Osteocyte (in vitro differentiated cells): ENCODE measurements around the gene CCDC134. TPM values are rescaled to one million over a fixed set of nuclear protein-coding genes. Genes with fewer than 3 reads are reported as not detected.
"Not testable (repeated sequence)": the region's sequence is repeated elsewhere in the genome, so short reads cannot be mapped to it uniquely, and the experiment has no call there.

ENCODE experiments used
- DNase-seq: peaks from one replicate; pipeline ENCODE4 v3.0.0; 2021; ENCODE audit warnings: mixed read lengths; ENCODE audit not compliant: unreplicated experiment; ENCODE audit errors: extremely low spot score
- H3K27ac Mint-ChIP-seq: one replicate; pipeline ENCODE4 v1.8.0; 2021; ENCODE audit warnings: mild to moderate bottlenecking, mixed read lengths; ENCODE audit not compliant: unreplicated experiment
- H3K27me3 Mint-ChIP-seq: one replicate; pipeline ENCODE4 v1.8.0; 2021; ENCODE audit warnings: mixed read lengths; ENCODE audit not compliant: unreplicated experiment
- H3K36me3 Mint-ChIP-seq: one replicate; pipeline ENCODE4 v1.8.0; 2021; ENCODE audit warnings: mixed read lengths; ENCODE audit not compliant: unreplicated experiment
- H3K4me1 Mint-ChIP-seq: one replicate; pipeline ENCODE4 v1.8.0; 2021; ENCODE audit warnings: mixed read lengths; ENCODE audit not compliant: unreplicated experiment
- H3K4me3 Mint-ChIP-seq: one replicate; pipeline ENCODE4 v1.8.0; 2021; ENCODE audit warnings: mild to moderate bottlenecking, moderate library complexity, mixed read lengths; ENCODE audit not compliant: unreplicated experiment
- H3K9me3 Mint-ChIP-seq: one replicate; pipeline ENCODE4 v1.8.0; 2021; ENCODE audit warnings: mixed read lengths; ENCODE audit not compliant: unreplicated experiment
- CTCF ChIP-seq: fragments of 200-600 bp; sonication (generic); IDR thresholded peaks from 2 replicates; pipeline ENCODE4 v1.5.0; 2021; ENCODE audit warnings: antibody characterized with exemption, mild to moderate bottlenecking, moderate library complexity
- total RNA-seq: library from RNA; stranded (reverse); gene quantifications from 2 replicates; pipeline ENCODE4 v1.2.1, GENCODE V29; 2021

Gene CCDC134
- total RNA-seq, 1 donor from 2014 or later = 7.8 TPM

GRCh38 chr22:41857860-41858199 is 57.4 kb downstream of the CCDC134 start:
- peak overlapping the region; percentile 77 for H3K27ac Mint-ChIP-seq
- H3K4me3 Mint-ChIP-seq = no peak overlapping the region
- DNase-seq = no peak
- H3K27me3 Mint-ChIP-seq = no peaks in the 10 kb centered on the region
- H3K36me3 Mint-ChIP-seq = no peaks in the 10 kb centered on the region
- H3K4me1 Mint-ChIP-seq = peaks cover 65% of the 10 kb centered on the region
- TF ChIP-seq CTCF = no peak
- H3K9me3 Mint-ChIP-seq = no peaks in the 10 kb centered on the region

GRCh38 chr22:41862160-41862529 is 61.7 kb downstream of the CCDC134 start:
- TF ChIP-seq CTCF = no peak
- Mint-ChIP-seq H3K9me3 (no peaks in the 10 kb centered on the region), H3K27ac (peak overlapping the region; percentile 48), H3K4me3 (no peak overlapping the region), H3K27me3 (no peaks in the 10 kb centered on the region), H3K36me3 (no peaks in the 10 kb centered on the region), H3K4me1 (peaks cover 51% of the 10 kb centered on the region)
- no peak for DNase-seq

GRCh38 chr22:41862530-41863266 is 62.2 kb downstream of the CCDC134 start:
- H3K4me1 Mint-ChIP-seq = peaks cover 46% of the 10 kb centered on the region
- peak overlapping the region; percentile 48 for H3K27ac Mint-ChIP-seq
- no peaks in the 10 kb centered on the region for H3K9me3 Mint-ChIP-seq
- DNase-seq = no peak
- H3K36me3 Mint-ChIP-seq = no peaks in the 10 kb centered on the region
- no peak overlapping the region for H3K4me3 Mint-ChIP-seq
- no peaks in the 10 kb centered on the region for H3K27me3 Mint-ChIP-seq
- TF ChIP-seq CTCF = no peak

- H3K36me3 Mint-ChIP-seq = no peaks in the 10 kb centered on the region
- H3K27me3 Mint-ChIP-seq = no peaks in the 10 kb centered on the region
- no peak for TF ChIP-seq CTCF
- peaks cover 39% of the 10 kb centered on the region for H3K4me1 Mint-ChIP-seq
- H3K27ac Mint-ChIP-seq = no peak overlapping the region
- H3K4me3 Mint-ChIP-seq = no peak overlapping the region
- no peaks in the 10 kb centered on the region for H3K9me3 Mint-ChIP-seq
- DNase-seq = no peak
Measured at GRCh38 chr22:41863472-41863871, 63.0 kb downstream of the CCDC134 start.

GRCh38 chr22:41868556-41868955 is 68.1 kb downstream of the CCDC134 start:
- Mint-ChIP-seq H3K4me1 (peaks cover 3% of the 10 kb centered on the region), H3K27ac (no peak overlapping the region), H3K27me3 (no peaks in the 10 kb centered on the region), H3K36me3 (peaks cover 24% of the 10 kb centered on the region), H3K4me3 (no peak overlapping the region), H3K9me3 (no peaks in the 10 kb centered on the region)
- DNase-seq = no peak
- TF ChIP-seq CTCF = no peak

GRCh38 chr22:41870081-41870480 is 69.6 kb downstream of the CCDC134 start:
- H3K36me3 Mint-ChIP-seq = peaks cover 29% of the 10 kb centered on the region
- DNase-seq, H3K27ac Mint-ChIP-seq, H3K9me3 Mint-ChIP-seq, H3K4me1 Mint-ChIP-seq, H3K4me3 Mint-ChIP-seq, H3K27me3 Mint-ChIP-seq: not testable (repeated sequence)
